ENCODE measurements around the gene ANKRD60. TPM values are rescaled to one million over a fixed set of nuclear protein-coding genes. Genes with fewer than 3 reads are reported as not detected.

The ANKRD60 gene
- total RNA-seq, 1 experiment from 2014 or later = not detected

GRCh38 chr20:58256307-58256706 is 27.9 kb upstream of the ANKRD60 start:
- CTCF ChIA-PET = no interaction called here
- DNase-seq (ENCODE audit: low spot score) = no peak
- no peak overlapping the region for H3K27ac ChIP-seq (ENCODE audit: low read depth, low read length, poor library complexity, severe bottlenecking)
- H3K36me3 ChIP-seq (ENCODE audit: insufficient read depth, low read length, poor library complexity, severe bottlenecking) = no peaks in the 10 kb centered on the region
- no peak for TF ChIP-seq CTCF (conservative IDR thresholded peaks at IDR 0.05; ENCODE audit: low read depth, low read length)
- no peak for TF ChIP-seq EZH2 (IDR thresholded peaks at IDR 0.05; ENCODE audit: borderline replicate concordance, low read depth, low read length, poor library complexity, severe bottlenecking)
- H3K27me3 ChIP-seq (replicated peaks; ENCODE audit: insufficient read depth, low read depth, low read length, poor library complexity) = no peaks in the 10 kb centered on the region
- intact Hi-C loops (cut with micrococcal nuclease; ENCODE audit: unreplicated experiment) = no loop called here
- no peaks in the 10 kb centered on the region for H3K4me1 ChIP-seq (ENCODE audit: insufficient read depth, low read length, poor library complexity, severe bottlenecking)
- POLR2A ChIA-PET (ENCODE audit: low non-redundant PET) = no interaction called here
- no TSS peak for BruUV-seq (replicated peaks)
- H3K4me3 ChIP-seq (ENCODE audit: low read depth, low read length, poor library complexity, severe bottlenecking) = no peak overlapping the region
- H3K9me3 ChIP-seq (ENCODE audit: low read depth, low read length, poor library complexity, severe bottlenecking) = no peaks in the 10 kb centered on the region

GRCh38 chr20:58254890-58255289 is 26.4 kb upstream of the ANKRD60 start:
- no peak overlapping the region for H3K27ac ChIP-seq (ENCODE audit: low read depth, low read length, poor library complexity, severe bottlenecking)
- ChIA-PET POLR2A (ENCODE audit: low non-redundant PET) (no interaction called here), CTCF (no interaction called here)
- DNase-seq (ENCODE audit: low spot score) = no peak
- no peaks in the 10 kb centered on the region for H3K9me3 ChIP-seq (ENCODE audit: low read depth, low read length, poor library complexity, severe bottlenecking)
- no peak overlapping the region for H3K4me3 ChIP-seq (ENCODE audit: low read depth, low read length, poor library complexity, severe bottlenecking)
- no peaks in the 10 kb centered on the region for H3K27me3 ChIP-seq (replicated peaks; ENCODE audit: insufficient read depth, low read depth, low read length, poor library complexity)
- BruUV-seq (replicated peaks) = no TSS peak
- H3K36me3 ChIP-seq (ENCODE audit: insufficient read depth, low read length, poor library complexity, severe bottlenecking) = peaks cover 4% of the 10 kb centered on the region
- intact Hi-C loops (cut with micrococcal nuclease; ENCODE audit: unreplicated experiment) = no loop called here
- TF ChIP-seq CTCF (conservative IDR thresholded peaks at IDR 0.05; ENCODE audit: low read depth, low read length) (no peak), EZH2 (IDR thresholded peaks at IDR 0.05; ENCODE audit: borderline replicate concordance, low read depth, low read length, poor library complexity, severe bottlenecking) (no peak)
- no peaks in the 10 kb centered on the region for H3K4me1 ChIP-seq (ENCODE audit: insufficient read depth, low read length, poor library complexity, severe bottlenecking)

- Histone ChIP-seq H3K27ac (ENCODE audit: low read depth, low read length, poor library complexity, severe bottlenecking) (no peak overlapping the region), H3K4me3 (ENCODE audit: low read depth, low read length, poor library complexity, severe bottlenecking) (no peak overlapping the region), H3K36me3 (ENCODE audit: insufficient read depth, low read length, poor library complexity, severe bottlenecking) (peaks cover 4% of the 10 kb centered on the region), H3K4me1 (ENCODE audit: insufficient read depth, low read length, poor library complexity, severe bottlenecking) (no peaks in the 10 kb centered on the region), H3K9me3 (ENCODE audit: low read depth, low read length, poor library complexity, severe bottlenecking) (no peaks in the 10 kb centered on the region), H3K27me3 (replicated peaks; ENCODE audit: insufficient read depth, low read depth, low read length, poor library complexity) (no peaks in the 10 kb centered on the region)
- POLR2A ChIA-PET (ENCODE audit: low non-redundant PET) = no interaction called here
- intact Hi-C loops (cut with micrococcal nuclease; ENCODE audit: unreplicated experiment) = no loop called here
- peak; percentile 66 for DNase-seq (ENCODE audit: low spot score)
- CTCF ChIA-PET = no interaction called here
- TF ChIP-seq EZH2 (IDR thresholded peaks at IDR 0.05; ENCODE audit: borderline replicate concordance, low read depth, low read length, poor library complexity, severe bottlenecking) = no peak
- no peak for TF ChIP-seq CTCF (conservative IDR thresholded peaks at IDR 0.05; ENCODE audit: low read depth, low read length)
- no TSS peak for BruUV-seq (replicated peaks)
Observed at GRCh38 chr20:58251979-58252591, 23.6 kb upstream of the ANKRD60 start.

Data from A673 (cell line).